Measurements from ENCODE around the gene PXMP4.

PXMP4 gene

GRCh38 chr20:33658510-33658909 lies 61.6 kb downstream of the PXMP4 start (continued):
- TF ChIP-seq CREB5 (CRISPR knock-in tag; IDR thresholded peaks at IDR 0.05; ENCODE audit: low read depth) = no peak

DNA sequence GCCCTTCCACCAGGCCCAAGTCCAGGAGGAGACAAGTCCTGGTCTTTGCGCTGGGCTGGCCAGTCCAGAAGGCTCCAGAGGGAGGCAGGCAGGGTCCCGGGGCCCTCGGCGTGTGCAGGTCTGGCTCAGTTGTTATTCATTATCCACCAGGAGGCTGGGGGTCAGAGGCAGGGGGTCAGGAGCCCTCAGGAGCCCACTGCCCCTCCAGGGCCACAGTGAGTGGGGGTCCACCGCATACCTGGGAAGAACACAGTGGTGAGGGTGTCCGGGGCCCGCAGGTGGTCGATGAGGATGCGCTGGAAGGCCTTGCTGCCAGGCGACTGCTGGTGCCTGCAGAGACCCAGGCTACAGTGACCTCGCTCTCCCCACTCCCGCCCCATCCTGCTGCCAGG lies 62.4 kb downstream of the PXMP4 start:
- no peak for TF ChIP-seq BACH2 (CRISPR knock-in tag; IDR thresholded peaks at IDR 0.05; ENCODE audit: borderline replicate concordance)
- TF ChIP-seq, protein P1, sequence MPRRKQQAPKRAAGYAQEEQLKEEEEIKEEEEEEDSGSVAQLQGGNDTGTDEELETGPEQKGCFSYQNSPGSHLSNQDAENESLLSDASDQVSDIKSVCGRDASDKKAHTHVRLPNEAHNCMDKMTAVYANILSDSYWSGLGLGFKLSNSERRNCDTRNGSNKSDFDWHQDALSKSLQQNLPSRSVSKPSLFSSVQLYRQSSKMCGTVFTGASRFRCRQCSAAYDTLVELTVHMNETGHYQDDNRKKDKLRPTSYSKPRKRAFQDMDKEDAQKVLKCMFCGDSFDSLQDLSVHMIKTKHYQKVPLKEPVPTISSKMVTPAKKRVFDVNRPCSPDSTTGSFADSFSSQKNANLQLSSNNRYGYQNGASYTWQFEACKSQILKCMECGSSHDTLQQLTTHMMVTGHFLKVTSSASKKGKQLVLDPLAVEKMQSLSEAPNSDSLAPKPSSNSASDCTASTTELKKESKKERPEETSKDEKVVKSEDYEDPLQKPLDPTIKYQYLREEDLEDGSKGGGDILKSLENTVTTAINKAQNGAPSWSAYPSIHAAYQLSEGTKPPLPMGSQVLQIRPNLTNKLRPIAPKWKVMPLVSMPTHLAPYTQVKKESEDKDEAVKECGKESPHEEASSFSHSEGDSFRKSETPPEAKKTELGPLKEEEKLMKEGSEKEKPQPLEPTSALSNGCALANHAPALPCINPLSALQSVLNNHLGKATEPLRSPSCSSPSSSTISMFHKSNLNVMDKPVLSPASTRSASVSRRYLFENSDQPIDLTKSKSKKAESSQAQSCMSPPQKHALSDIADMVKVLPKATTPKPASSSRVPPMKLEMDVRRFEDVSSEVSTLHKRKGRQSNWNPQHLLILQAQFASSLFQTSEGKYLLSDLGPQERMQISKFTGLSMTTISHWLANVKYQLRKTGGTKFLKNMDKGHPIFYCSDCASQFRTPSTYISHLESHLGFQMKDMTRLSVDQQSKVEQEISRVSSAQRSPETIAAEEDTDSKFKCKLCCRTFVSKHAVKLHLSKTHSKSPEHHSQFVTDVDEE (CRISPR knock-in tag; IDR thresholded peaks at IDR 0.05) = no peak
- TF ChIP-seq OSR1 (CRISPR knock-in tag; IDR thresholded peaks at IDR 0.05) = no peak
- TF ChIP-seq ZNF565 (CRISPR knock-in tag; conservative IDR thresholded peaks at IDR 0.05; ENCODE audit: low read depth) = no peak
- TF ChIP-seq ESRRG (CRISPR knock-in tag; IDR thresholded peaks at IDR 0.05) = no peak
- no peak for TF ChIP-seq TCF4 (CRISPR knock-in tag; IDR thresholded peaks at IDR 0.05; ENCODE audit: borderline replicate concordance)
- TF ChIP-seq RARB (CRISPR knock-in tag; IDR thresholded peaks at IDR 0.05) = no peak
- no peak for TF ChIP-seq SNAI2 (CRISPR knock-in tag; IDR thresholded peaks at IDR 0.05)
- ATAC-seq = no peak

GRCh38 chr20:33656783-33657703 lies 63.1 kb downstream of the PXMP4 start:
- ATAC-seq = no peak
- TF ChIP-seq ARNTL (CRISPR knock-in tag; IDR thresholded peaks at IDR 0.05; ENCODE audit: borderline replicate concordance, low read depth) (no peak), ZFP30 (CRISPR knock-in tag; IDR thresholded peaks at IDR 0.05) (no peak), RARB (CRISPR knock-in tag; IDR thresholded peaks at IDR 0.05) (no peak), TOX (CRISPR knock-in tag; IDR thresholded peaks at IDR 0.05; ENCODE audit: borderline replicate concordance) (no peak), POU6F1 (CRISPR knock-in tag; IDR thresholded peaks at IDR 0.05; ENCODE audit: borderline replicate concordance, low read depth) (no peak), CSDC2 (CRISPR knock-in tag; IDR thresholded peaks at IDR 0.05) (no peak), ZFP3 (CRISPR knock-in tag; IDR thresholded peaks at IDR 0.05) (no peak), ISL1 (CRISPR knock-in tag; IDR thresholded peaks at IDR 0.05) (no peak), SNAI2 (CRISPR knock-in tag; IDR thresholded peaks at IDR 0.05) (no peak), BACH2 (CRISPR knock-in tag; IDR thresholded peaks at IDR 0.05; ENCODE audit: borderline replicate concordance) (no peak)
- TF ChIP-seq, protein P2, sequence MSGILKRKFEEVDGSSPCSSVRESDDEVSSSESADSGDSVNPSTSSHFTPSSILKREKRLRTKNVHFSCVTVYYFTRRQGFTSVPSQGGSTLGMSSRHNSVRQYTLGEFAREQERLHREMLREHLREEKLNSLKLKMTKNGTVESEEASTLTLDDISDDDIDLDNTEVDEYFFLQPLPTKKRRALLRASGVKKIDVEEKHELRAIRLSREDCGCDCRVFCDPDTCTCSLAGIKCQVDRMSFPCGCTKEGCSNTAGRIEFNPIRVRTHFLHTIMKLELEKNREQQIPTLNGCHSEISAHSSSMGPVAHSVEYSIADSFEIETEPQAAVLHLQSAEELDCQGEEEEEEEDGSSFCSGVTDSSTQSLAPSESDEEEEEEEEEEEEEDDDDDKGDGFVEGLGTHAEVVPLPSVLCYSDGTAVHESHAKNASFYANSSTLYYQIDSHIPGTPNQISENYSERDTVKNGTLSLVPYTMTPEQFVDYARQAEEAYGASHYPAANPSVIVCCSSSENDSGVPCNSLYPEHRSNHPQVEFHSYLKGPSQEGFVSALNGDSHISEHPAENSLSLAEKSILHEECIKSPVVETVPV (CRISPR knock-in tag; IDR thresholded peaks at IDR 0.05) = no peak

- no peak for ATAC-seq
- TF ChIP-seq GLIS3 (CRISPR knock-in tag; IDR thresholded peaks at IDR 0.05) (no peak), ZNF70 (CRISPR knock-in tag; IDR thresholded peaks at IDR 0.05) (no peak), ARNTL (CRISPR knock-in tag; IDR thresholded peaks at IDR 0.05; ENCODE audit: borderline replicate concordance, low read depth) (no peak), SNAI2 (CRISPR knock-in tag; IDR thresholded peaks at IDR 0.05) (no peak), OSR1 (CRISPR knock-in tag; IDR thresholded peaks at IDR 0.05) (no peak), ZFP3 (CRISPR knock-in tag; IDR thresholded peaks at IDR 0.05) (no peak), TCF4 (CRISPR knock-in tag; IDR thresholded peaks at IDR 0.05; ENCODE audit: borderline replicate concordance) (no peak), CREB5 (CRISPR knock-in tag; IDR thresholded peaks at IDR 0.05; ENCODE audit: low read depth) (no peak), ZNF8 (CRISPR knock-in tag; IDR thresholded peaks at IDR 0.05) (no peak), PPARA (CRISPR knock-in tag; IDR thresholded peaks at IDR 0.05; ENCODE audit: borderline replicate concordance) (no peak), ESRRG (CRISPR knock-in tag; IDR thresholded peaks at IDR 0.05) (no peak), ZNF565 (CRISPR knock-in tag; conservative IDR thresholded peaks at IDR 0.05; ENCODE audit: low read depth) (no peak), CSDC2 (CRISPR knock-in tag; IDR thresholded peaks at IDR 0.05) (no peak), RARB (CRISPR knock-in tag; IDR thresholded peaks at IDR 0.05) (no peak), TOX (CRISPR knock-in tag; IDR thresholded peaks at IDR 0.05; ENCODE audit: borderline replicate concordance) (no peak), ZC3H10 (CRISPR knock-in tag; IDR thresholded peaks at IDR 0.05) (no peak), POU6F1 (CRISPR knock-in tag; IDR thresholded peaks at IDR 0.05; ENCODE audit: borderline replicate concordance, low read depth) (no peak), BACH2 (CRISPR knock-in tag; IDR thresholded peaks at IDR 0.05; ENCODE audit: borderline replicate concordance) (no peak)
Observed at GRCh38 chr20:33656010-33656782, 63.9 kb downstream of the PXMP4 start.
